GM18502 (cell line): Measurements from ENCODE around the gene GCLM.
A peak's percentile ranks its signal among the peaks of the same experiment; 100 is the strongest.

Experiments used
- ATAC-seq: cut with Tn5 transposase; IDR thresholded peaks from one replicate; pipeline ENCODE4 v1.9.1; 2021; ENCODE audit warnings: mild to moderate bottlenecking; ENCODE audit not compliant: unreplicated experiment, poor library complexity

The GCLM gene

DNA sequence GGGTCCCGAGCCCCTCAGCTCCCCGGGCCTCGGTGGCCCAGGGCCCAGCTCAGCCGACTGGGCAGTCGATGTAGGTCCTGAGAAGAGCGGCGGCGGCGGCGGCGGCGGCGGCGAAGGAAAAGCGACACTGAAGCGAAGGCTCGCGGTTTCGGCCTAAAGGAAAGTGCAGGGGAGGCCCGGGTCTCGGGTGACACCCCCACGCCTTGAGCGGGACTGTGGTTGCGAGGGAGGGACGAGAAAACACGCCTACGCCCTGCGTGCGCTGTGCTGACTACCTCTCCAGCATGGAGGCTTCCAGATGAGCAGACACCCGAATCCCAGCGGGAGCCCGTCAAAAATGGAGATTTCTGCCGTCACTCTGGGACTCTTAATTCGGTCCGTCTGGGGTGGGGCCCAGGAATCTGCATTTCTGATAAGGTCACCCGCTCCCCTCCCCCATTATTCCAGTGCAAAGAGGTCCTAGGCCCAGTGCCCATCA is 61.4 kb downstream of the GCLM start:
- peak; percentile 30 for ATAC-seq

DNA sequence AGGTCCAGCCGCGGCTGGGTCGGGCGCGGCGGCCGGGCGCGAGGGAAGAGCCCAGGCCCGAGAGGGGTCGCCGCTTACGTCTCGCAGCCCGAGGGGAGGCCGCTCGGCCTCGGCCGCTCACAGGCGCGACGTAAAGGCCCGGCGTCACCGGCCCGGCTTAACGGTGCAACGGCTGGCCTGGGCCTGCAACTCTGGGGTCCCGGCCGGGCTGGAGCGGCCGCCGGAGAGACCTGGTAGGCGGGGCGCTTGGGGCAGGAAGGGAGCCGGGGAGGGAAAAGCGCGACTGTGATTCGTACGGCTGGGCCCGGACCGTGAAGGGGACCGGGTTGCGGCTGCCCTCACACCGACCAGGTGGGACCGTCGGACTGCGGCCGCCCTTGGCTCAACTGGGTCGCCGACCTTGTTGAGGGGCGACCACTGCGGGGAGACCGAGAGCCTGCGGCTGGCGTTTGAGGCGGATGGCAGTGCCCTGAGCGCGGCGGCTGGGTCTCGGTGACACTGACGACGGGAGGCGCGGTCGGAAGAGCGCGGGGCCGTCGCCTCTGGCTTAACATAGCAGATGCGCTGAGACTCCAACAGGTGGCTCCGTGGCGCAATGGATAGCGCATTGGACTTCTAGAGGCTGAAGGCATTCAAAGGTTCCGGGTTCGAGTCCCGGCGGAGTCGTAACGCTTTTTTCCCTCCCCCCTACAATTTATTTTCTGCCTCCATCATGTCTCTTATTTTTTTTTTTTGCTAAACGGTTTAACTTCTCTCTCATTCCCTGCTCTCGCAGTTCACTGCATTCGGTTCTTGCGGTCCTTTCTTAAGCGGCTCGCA is 62.0 kb downstream of the GCLM start:
- ATAC-seq, result peak; percentile 69

DNA sequence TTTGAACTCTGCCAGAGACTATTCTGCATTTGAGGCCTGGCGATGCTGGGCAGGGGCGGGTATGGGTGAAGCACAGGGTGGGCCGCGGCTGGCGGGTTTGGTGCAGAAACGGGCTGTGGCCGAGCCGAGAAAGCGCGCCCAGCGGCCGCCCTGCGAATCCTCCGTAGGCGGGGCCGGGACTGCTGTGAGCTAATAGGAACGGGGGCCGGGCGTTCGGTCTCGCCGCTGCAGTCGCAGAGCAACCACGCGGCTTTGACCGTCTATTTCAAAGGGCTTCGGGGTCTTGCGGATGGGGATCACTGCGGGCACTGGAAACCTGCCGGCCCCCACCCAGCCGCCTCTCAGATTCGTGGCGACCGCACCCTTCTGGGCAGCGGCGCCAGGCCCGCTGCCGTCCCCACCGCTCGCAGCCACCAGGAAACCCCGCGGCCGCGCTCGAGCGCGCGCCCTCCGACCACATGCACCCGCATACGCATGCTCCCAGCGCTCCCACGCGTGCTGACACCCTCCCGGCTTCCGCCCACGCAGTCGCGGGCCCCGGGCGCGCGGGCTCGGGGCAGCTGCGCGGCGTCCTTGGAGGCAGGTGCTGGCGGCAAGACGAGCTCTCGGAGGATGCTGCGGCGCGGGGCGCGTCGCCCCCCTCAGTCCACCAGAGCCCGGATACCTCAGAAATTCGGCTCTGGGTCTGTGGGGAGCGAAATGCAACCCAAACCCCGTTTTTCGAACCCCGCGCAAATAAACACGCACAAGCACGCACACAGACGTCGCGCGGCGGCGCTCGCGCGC is 62.8 kb downstream of the GCLM start:
- peak; percentile 52 for ATAC-seq

DNA sequence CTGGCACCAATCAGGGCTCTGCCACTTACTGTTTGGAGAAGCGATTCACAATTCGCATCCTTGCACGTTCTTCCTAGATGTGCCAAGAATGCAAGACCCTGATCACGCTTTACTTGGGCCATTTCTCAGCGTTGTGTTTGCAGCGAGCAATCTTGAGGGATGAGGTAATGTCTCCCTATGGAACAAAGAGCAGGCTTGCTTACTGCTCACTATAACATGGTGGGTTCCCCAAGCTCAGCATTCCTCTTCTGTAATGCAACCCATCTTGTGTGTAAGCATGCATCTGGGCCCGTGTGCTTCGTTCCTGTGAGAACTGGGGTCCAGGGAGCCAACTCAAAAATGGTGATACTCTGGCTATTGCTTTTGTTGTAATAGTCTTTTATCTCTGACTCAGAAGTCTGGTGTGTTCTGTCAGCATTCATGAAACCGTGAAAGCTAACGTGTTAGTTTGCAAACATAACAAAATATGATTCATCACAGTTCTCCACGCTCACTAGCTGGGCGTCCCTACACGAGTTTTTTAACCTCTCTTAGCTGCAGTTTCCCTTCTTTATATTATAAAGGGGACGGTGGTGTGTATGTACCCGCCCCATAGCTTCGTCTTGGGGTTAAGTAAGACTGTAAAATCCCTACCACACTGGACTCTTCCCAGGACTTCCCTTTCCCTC is 63.6 kb downstream of the GCLM start:
- peak; percentile 4 for ATAC-seq

DNA sequence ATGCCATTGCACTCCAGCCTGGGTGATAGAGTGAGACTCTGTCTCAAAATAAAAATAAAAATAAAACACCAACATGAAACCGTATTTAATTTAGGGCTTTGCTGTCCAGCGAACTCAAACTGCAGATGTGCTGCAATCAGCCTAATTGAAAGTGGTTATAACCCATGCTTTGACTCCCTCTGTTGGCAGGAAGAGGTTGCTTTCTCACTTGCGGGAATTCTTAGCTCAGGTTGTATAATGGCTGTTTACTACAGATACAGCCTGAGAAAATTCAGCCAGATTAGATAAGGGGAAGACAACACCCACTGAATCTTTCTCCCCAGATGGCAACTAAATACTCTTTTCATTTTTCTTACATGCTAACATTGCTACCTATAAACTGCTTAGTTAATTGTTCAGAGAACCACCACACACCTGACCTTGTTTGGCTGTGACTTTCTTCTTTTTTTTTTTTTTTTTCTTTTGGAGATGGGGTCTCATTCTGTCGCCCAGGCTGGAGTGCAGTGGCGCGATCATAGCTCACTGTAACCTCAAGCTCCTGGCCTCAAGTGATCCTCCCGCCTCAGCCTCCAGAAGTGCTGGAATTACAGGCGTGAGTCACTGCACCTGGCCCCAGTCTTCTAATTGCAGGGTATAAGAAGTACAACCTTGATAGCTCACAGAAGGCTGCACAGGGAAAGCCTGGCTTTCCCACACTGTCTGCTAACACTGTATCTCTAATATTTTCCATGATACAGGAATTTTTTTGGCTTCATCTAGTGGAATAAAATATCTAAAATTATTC is 64.8 kb downstream of the GCLM start:
- ATAC-seq, result no peak

DNA sequence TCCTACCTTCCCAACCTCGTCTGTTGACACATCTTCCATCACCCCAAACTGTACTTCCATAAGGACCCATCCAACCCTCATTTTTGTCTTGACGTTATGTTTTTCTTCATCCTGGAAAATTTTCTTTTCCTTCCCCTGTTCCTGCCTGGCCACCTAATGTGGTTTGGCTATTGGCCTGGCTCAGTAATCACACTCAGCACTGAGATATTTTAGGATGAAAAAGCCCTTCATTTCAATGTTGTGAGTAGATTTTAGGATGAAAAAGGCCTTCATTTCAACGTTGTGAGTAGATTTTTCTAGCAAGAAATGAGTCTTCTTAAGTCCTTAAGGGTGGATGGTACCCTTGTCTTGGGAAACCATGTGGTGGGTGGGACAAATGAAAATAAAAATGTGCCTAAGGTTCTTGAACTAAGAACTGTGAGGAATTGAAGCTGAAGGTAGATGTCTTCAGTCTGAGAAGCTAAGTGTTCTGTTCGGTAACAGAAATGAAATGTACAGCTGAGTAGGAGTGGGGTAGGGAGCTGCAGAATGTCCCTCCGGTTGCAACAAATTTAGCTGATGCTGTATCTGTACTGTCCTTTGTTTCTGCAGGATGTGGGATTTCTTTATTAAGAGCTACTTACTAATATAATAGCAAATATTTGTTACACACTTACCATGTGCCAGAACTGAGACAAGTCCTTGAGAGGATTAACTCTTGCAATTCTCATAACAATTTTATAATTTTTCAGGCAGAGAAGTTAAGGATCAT is 66.3 kb downstream of the GCLM start:
- ATAC-seq, result no peak

DNA sequence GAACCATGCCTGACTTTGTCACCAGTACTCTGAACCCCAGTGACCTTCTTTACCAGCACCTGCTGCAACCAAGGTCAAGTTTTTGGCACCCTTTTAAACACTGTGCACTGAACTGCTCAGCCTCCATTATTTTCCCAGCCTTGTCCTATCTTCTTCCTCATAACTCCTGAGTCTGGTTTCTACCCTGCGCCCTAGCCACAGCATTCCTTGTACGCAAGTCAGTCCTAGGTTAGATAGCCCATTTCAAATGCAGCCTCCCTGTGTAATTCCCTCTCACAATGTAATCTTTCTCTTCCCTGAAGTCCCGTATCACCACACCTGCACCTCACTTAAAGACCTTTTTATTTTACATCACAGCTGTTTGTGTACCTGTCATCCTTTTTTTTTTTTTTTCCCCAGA is 67.5 kb downstream of the GCLM start:
- no peak for ATAC-seq

DNA sequence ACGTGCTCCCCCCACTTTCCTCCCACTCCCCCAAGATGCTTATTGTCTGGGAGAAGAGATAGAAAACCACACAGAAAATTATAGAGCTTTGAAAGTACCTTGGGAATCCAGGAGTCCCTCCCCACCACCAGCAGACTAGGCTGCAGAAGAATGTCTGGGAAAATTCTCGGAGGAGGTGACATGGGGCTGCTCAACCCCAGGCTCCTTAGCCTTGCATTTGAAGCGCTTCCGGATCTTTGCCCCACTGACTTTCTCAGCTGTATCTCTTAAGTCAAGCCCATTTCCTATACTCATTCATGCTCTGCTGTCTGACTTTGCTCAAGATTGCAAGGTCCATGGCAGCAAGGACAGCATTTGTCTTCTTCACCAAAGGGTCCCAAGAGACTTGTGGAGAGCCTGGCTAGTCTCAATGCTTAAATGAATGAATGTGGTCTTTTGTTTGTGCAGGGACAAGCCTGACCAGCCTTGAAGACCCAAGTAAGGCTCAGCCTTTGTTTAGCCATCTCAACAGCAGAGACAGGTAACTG is 68.2 kb downstream of the GCLM start:
- no peak for ATAC-seq

DNA sequence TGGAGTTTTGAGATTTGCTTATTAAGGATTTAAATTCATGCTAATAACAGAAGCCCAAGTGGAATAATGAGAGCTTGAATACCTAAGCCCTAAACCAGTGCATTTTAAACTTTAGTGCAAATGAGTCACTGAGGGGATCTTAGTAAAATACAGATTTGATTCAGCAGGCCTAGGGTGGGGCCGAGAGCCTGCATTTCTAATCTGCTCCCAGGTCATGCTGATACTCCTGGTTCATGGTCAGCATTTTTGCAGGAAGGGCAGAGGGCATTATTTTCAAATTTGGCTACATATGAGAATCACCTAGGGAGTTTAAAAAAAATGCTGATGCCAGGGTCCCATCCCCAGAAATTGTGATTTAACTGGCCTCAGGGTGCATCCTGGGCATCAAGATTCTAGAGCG is 69.5 kb downstream of the GCLM start:
- no peak for ATAC-seq

DNA sequence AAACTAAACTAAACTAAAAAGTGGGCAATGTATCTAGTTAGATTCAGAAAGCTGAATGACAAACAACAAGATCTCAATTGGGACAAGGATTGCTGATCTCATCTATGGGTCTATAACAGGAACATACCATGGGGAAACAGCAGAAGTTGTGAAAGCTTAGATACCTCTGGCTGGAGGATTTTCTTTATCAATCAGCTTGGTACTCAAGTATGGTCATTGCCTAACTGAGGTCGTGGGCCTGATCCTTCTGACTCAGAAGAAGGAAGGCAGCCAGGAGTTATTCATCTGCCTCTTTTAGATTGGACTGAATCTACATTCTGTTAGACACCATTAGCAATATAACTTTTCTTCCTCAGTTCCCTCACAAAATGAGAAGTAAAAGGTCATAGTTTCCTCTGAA is 69.9 kb downstream of the GCLM start:
- ATAC-seq, result no peak

DNA sequence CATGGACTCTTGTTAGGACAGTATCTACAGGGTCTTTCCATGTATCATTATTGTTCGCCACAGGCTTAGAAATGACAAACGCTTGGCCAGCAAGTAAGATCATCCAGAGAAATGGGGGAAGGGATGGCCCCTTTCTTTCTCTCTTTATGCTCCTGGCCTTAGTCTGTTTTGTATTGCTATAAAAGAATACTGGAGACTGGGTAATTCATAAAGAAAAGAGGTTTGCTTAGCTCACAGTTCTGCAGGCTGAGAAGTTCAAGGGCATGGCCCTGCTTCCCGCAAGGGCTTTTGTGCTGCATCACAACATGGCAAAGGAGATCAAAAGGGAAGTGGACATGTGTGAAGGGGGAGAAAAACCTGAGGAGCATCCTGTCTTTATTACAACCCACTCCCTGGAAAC is 71.3 kb downstream of the GCLM start:
- no peak for ATAC-seq
